Right kidney (tissue), 1 donor: ENCODE data around the gene PPP1R9A.
"Not testable (repeated sequence)": the region's sequence is repeated elsewhere in the genome, so short reads cannot be mapped to it uniquely, and the experiment has no call there.

ENCODE experiments used
- DNase-seq: peaks from one replicate; pipeline ENCODE4 v3.0.0-alpha.2; 2016

Gene PPP1R9A

GRCh38 chr7:94974423-94974822, 67.0 kb downstream of the PPP1R9A start:
- DNase-seq = no peak

- no peak for DNase-seq
These were observed 67.9 kb downstream of the PPP1R9A start for GRCh38 chr7:94975336-94975735.

- no peak for DNase-seq
These were observed 73.2 kb downstream of the PPP1R9A start for GRCh38 chr7:94980418-94981142.

GRCh38 chr7:94995921-94996320, 88.5 kb downstream of the PPP1R9A start:
- DNase-seq = no peak

DNA sequence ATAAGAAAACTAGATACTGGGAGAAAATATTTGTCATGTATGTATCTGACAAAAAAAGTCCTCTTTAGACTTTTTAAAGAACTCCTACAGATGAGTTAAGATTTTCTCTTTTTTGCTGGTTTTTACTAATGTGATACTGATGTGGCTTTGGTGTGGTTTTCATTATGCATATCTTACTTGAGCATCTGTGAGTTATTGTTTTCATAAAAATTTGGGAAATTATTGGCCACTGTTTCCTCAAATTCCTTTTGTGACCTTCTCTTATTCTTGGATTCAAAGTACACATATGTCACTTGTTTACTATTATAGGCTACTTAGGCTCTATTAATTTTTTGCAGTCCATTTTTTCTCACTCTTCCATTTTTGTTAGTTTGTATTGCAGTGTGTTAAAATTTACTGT, 89.0 kb downstream of the PPP1R9A start:
- no peak for DNase-seq

DNA sequence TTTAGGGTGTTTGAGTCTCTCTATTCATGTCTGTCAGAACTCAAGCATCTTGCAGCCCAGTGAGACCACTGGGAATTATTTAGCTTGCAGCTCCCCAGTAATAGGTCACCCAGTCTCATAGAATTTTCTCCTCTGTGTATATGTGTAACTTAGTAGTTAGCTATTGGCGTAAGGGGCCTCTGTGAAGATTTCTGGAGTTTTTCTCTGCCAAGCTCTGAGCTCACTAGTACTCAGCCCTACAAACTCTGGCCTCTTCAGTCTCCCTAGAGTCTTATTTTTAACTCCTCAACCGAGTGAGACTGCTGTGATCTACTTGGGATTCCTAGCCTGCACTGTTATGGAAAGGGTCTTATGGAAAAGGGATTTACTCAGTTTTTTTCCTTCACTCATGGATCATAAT, 90.2 kb downstream of the PPP1R9A start:
- DNase-seq = peak; percentile 27

DNA sequence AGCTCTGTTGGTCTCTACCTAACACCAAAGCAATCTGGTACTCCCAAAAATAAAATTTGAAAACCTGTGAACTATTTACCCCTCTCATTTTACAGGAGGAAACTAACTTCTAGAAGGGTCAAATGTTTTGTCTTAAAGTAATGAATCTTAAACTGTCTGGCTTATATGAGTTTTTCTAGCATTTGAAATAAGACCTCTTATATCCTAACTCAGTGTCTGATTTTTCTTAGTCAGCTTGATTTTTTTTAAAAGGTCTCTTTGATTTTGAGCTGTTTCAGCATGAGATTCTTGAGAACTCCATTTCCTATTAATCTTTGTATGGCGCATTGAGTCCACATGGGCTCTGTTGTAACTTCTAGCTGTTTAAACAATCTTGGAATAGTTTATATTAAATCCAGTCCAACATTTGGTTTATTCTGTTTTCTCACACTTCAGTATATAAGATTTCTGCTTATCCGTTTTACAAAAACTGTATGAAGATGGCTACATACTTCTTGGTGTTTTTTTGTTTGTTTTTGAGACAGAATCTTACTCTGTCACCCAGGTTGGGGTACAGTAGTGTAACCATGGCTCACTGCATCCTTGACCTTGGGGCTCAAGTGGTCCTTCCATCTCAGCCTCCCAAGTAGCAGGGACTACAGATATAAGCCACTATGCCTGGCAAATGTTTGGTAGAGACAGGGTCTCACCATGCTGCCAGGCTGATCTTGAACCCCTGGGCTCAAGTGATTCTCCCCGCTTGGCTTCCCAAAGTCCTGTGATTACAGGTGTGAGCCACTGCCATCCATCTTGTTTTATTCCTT, 91.1 kb downstream of the PPP1R9A start:
- DNase-seq = peak; percentile 26

DNA sequence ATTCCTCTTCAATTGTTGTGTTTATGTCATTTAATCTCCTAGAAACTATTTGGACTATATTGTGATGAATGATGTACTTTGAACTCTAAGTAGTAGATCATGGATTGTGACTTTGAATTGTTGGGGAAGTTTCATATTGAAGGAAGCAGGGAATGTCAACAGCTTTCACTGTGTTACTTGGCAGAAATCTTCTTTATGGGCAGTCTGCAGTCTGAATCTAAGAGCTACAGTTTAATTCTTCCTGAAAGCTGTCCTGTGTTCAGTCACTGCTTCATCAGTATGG, 91.6 kb downstream of the PPP1R9A start:
- DNase-seq = peak; percentile 13

GRCh38 chr7:94999601-95000000, 92.2 kb downstream of the PPP1R9A start:
- not testable (repeated sequence) for DNase-seq

- DNase-seq = no peak
These were observed 93.9 kb downstream of the PPP1R9A start for GRCh38 chr7:95001258-95001657.

DNA sequence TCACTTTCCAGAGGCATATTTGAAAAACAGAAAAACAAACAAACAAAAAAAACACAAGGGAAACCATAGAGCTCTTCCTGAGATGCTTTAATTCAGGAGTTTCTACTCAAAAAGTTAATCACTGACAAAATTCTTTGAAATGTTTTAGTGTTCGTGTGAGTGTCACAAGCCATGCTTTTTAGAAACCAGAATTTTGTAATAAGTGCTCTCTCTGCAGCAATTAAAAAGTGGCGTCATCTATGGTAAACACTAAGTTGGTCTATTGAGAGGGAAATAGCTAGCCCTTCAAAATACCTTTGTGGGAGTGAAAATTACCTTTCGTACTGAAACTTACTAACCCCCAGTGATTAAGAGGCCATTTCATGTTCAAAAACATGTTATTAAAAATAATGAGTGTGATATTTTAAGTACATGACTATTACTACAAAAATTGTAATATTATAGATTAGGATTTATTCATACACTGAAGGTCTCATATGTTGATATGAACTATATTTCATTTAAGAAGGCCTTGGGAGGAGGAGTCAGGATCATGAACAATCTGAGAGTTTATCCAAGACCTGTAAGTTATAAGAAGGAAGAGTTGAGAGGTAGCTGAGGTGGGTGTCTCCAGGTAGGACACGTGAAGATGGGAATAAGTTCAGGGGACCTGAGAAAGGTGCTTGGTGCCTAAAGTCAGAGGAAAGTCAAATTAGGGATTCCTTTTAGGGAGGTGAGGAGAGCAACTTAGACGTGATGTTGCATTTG, 94.6 kb downstream of the PPP1R9A start:
- DNase-seq = no peak

DNA sequence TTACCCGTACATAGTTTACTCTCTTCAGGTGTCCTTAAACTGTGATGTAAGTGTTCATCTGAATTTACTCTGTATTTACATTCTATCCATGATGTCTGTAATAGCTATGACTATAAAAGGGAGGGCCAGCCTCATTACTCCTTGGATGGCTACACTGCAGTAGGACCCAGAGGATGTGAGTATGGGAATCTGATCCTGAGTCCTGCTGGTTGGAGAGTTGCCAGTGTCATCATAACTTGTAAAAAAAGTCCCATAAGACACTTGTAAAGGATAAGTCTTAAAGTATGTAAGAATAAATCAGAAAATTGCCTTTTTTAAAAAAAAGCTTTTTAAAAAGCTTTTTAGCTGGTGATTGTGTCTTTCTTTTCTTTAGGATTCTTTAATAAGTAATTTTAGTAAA, 95.4 kb downstream of the PPP1R9A start:
- DNase-seq = no peak

- DNase-seq = no peak
These were observed 97.3 kb downstream of the PPP1R9A start for GRCh38 chr7:95004618-95005247.

- DNase-seq = no peak
These were observed 98.6 kb downstream of the PPP1R9A start for GRCh38 chr7:95006010-95006409.

- not testable (repeated sequence) for DNase-seq
These were observed 101.4 kb downstream of the PPP1R9A start for GRCh38 chr7:95008773-95009172.

GRCh38 chr7:95011146-95011928, 103.9 kb downstream of the PPP1R9A start:
- no peak for DNase-seq

GRCh38 chr7:95011995-95012394, 104.6 kb downstream of the PPP1R9A start:
- no peak for DNase-seq

DNA sequence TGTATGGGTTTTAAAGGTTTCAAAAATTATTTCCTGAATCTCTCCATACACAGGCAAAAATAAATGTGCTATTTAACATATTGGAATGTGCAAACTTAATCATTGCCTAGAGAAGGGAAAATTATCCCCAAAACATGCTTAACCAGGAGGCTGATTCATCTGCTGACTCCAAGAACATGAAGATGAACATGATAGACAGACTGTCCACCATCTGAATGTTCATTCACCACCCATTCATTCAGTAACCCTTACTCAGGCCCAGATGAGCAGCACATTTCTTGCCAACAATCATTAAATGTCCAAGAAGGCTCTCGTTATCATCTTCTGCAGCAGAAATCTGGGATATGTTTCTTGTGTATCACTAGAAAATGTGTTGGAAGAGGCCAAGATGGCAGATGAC, 110.6 kb downstream of the PPP1R9A start:
- no peak for DNase-seq

DNA sequence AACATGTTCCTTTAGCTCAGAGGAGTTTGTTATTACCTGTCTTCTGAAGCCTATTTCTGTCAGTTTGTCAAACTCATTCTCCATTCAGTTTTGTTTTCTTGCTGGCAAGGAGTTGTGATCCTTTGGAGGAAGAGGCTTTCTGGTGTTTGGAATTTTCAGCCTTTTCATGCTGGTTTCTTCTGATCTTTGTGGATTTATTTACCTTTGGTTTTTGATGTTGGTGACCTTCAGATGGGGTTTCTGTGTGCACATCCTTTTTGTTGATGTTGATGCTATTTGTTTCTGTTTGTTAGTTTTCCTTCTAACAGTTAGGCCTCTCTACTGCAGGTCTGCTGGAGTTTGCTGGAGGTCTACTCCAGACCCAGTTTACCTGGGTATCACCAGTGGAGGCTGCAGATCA, 118.6 kb downstream of the PPP1R9A start:
- no peak for DNase-seq

- no peak for DNase-seq
These were observed 119.2 kb downstream of the PPP1R9A start for GRCh38 chr7:95026421-95027072.

- DNase-seq = no peak
These were observed 120.0 kb downstream of the PPP1R9A start for GRCh38 chr7:95027234-95027872.
